T-cell (primary cell): ENCODE measurements around the gene RAD51D. TPM values are rescaled to one million over a fixed set of nuclear protein-coding genes. Genes with fewer than 3 reads are reported as not detected.

ENCODE experiments used
- ATAC-seq, 4 experiments: fragments of 200-7000 bp in 3 of 4; fragments of 150-1000 bp in 1 of 4; cut with Tn5 transposase; replicated peaks in 1 of 4; 1 replicate in 3 of 4; 2 replicates in 1 of 4; pipeline ENCODE4 v1.10.0; 2021; ENCODE audit warnings: moderate library complexity in 3 of 4, mild to moderate bottlenecking in 2 of 4, moderate number of reproducible peaks in 1 of 4
- CTCF ChIA-PET, 2 donors: fragments of 300-600 bp; sonication (Branson Sonifier 250); formaldehyde crosslinking; loops; one replicate each; lab custom pipeline; 2022; ENCODE audit warnings: antibody characterized with exemption in 2 of 2; lab: Charles Lee
- POLR2A ChIA-PET, 2 donors: fragments of 300-600 bp; sonication (Branson Sonifier 250); formaldehyde crosslinking; loops; one replicate each; lab custom pipeline; 2022; ENCODE audit warnings: antibody characterized with exemption in 2 of 2; lab: Charles Lee
- DNase-seq, 35 experiments: peaks; one replicate each; pipeline versions ENCODE4 v3.0.0 to v3.0.0-alpha.2; 2013 to 2023
- H3K27ac ChIP-seq: one replicate; pipeline ENCODE4 v1.5.1; 2013; ENCODE audit warnings: low read length
- H3K27me3 ChIP-seq, 2 experiments: replicated peaks in 1 of 2; 1 replicate in 1 of 2; 2 replicates in 1 of 2; pipeline versions ENCODE4 v1.6.1 to v1.7.0; 2013; ENCODE audit warnings: low read length in 1 of 2, mixed read lengths in 1 of 2; ENCODE audit not compliant: control insufficient read depth in 2 of 2, insufficient read depth in 2 of 2; ENCODE audit errors: extremely low read depth in 1 of 2
- H3K36me3 ChIP-seq, 2 donors: 1 replicate in 1 of 2; 2 replicates in 1 of 2; pipeline versions ENCODE4 v1.6.1 to v1.7.0; 2013; ENCODE audit warnings: low read length in 1 of 2; ENCODE audit not compliant: control insufficient read depth in 2 of 2, insufficient read depth in 1 of 2; ENCODE audit errors: extremely low read depth in 1 of 2
- H3K4me1 ChIP-seq, 2 experiments: 1 replicate in 1 of 2; 2 replicates in 1 of 2; pipeline versions ENCODE4 v1.6.1 to v1.7.0; 2013; ENCODE audit warnings: low read length in 2 of 2, mixed read lengths in 1 of 2; ENCODE audit not compliant: insufficient read depth in 2 of 2, control insufficient read depth in 1 of 2; ENCODE audit errors: extremely low read depth in 1 of 2
- H3K4me3 ChIP-seq, 2 donors: 1 replicate in 1 of 2; 2 replicates in 1 of 2; pipeline versions ENCODE4 v1.5.1 to v1.7.0; 2013; ENCODE audit warnings: mild to moderate bottlenecking in 2 of 2, low read length in 1 of 2, moderate library complexity in 1 of 2; ENCODE audit not compliant: control insufficient read depth in 1 of 2; ENCODE audit errors: extremely low read depth in 1 of 2
- H3K9me3 ChIP-seq: 2 replicates; pipeline ENCODE4 v1.7.0; 2013
- H3K27ac Mint-ChIP-seq, 2 donors: one replicate each; pipeline ENCODE4 v1.8.0; 2020 to 2021; ENCODE audit warnings: mild to moderate bottlenecking in 2 of 2, mixed read lengths in 2 of 2
- H3K27me3 Mint-ChIP-seq, 2 donors: one replicate each; pipeline ENCODE4 v1.8.0; 2021 to 2022; ENCODE audit warnings: mixed read lengths in 2 of 2
- H3K36me3 Mint-ChIP-seq: one replicate; pipeline ENCODE4 v1.8.0; 2021; ENCODE audit warnings: mixed read lengths
- H3K4me1 Mint-ChIP-seq, 3 donors: one replicate each; pipeline ENCODE4 v1.8.0; 2020 to 2022; ENCODE audit warnings: mixed read lengths in 3 of 3, mild to moderate bottlenecking in 1 of 3
- H3K4me3 Mint-ChIP-seq, 3 donors: one replicate each; pipeline ENCODE4 v1.8.0; 2020 to 2022; ENCODE audit warnings: mild to moderate bottlenecking in 3 of 3, mixed read lengths in 3 of 3, moderate library complexity in 3 of 3
- H3K9me3 Mint-ChIP-seq, 3 donors: one replicate each; pipeline ENCODE4 v1.8.0; 2020 to 2022; ENCODE audit warnings: mixed read lengths in 3 of 3
- WGBS: methylation state at CpG from one replicate; pipeline ENCODE4 v1.1.5; 2013; ENCODE audit warnings: missing lambda C conversion rate; ENCODE audit not compliant: insufficient coverage; 5-methylcytosine and 5-hydroxymethylcytosine counted together
- total RNA-seq, 35 experiments: library from RNA in 6 of 35; stranded (reverse) in 6 of 35; fragments of 120-200 nt in 1 of 35; gene quantifications; one replicate each; pipeline versions ENCODE4 v1.2.1 to v1.2.4 and lab custom pipeline; 2013 to 2026

The RAD51D gene
- total RNA-seq, 5 donors from 2014 or later (not counting 1 experiment from before 2014, with no cell fraction given) = 14.6 to 29.9 (median 19.0) TPM

GRCh38 chr17:35080536-35080935 is 39.1 kb downstream of the RAD51D start:
- Histone ChIP-seq H3K36me3 (no peaks in the 10 kb centered on the region), H3K9me3 (no peaks in the 10 kb centered on the region), H3K4me3 (no peak overlapping the region), H3K27ac (peak overlapping the region; percentile 7), H3K27me3 (no peaks in the 10 kb centered on the region), H3K4me1 (peaks cover 26 to 29% of the 10 kb centered on the region in 2 experiments)
- no peaks in the 10 kb centered on the region for H3K9me3 Mint-ChIP-seq
- no CpG with 5 or more reads among the region's 1 CpG for WGBS
- CTCF ChIA-PET = interaction anchor here in 1 of 2 donors (0.9 to 1.6 kb wide), 2 partner anchors 10 to 16 kb away, joined by 3 to 7 read pairs; partner anchors contain the start of gene RFFL
- H3K27me3 Mint-ChIP-seq = no peaks in the 10 kb centered on the region
- peak overlapping the region in 1 of 3 donors; percentile 2 for H3K4me3 Mint-ChIP-seq
- H3K27ac Mint-ChIP-seq = peak overlapping the region; percentile 54 to 62
- ATAC-seq (peak in 2 of 4 experiments; percentile 32 to 36), DNase-seq (peak in 1 of 35 experiments; percentile 24)
- POLR2A ChIA-PET = no interaction called here
- peaks cover 5% of the 10 kb centered on the region for H3K36me3 Mint-ChIP-seq
- peaks cover 67 to 78% (median 76%) of the 10 kb centered on the region in 3 donors for H3K4me1 Mint-ChIP-seq

GRCh38 chr17:35079547-35080423 is 39.9 kb downstream of the RAD51D start:
- ChIA-PET CTCF (interaction anchor here (0.6 to 1.6 kb wide), 3 partner anchors 9 to 15 kb away, joined by 3 to 7 read pairs (median 6); partner anchors contain the start of gene RFFL (in 1 of the 2)), POLR2A (no interaction called here)
- Histone ChIP-seq H3K9me3 (no peaks in the 10 kb centered on the region), H3K36me3 (no peaks in the 10 kb centered on the region), H3K4me1 (peaks cover 33 to 35% of the 10 kb centered on the region in 2 experiments), H3K27me3 (no peaks in the 10 kb centered on the region), H3K4me3 (no peak overlapping the region), H3K27ac (no peak overlapping the region)
- no CpG with 5 or more reads among the region's 1 CpG for WGBS
- Mint-ChIP-seq H3K4me1 (peaks cover 68 to 78% (median 76%) of the 10 kb centered on the region in 3 donors), H3K27me3 (no peaks in the 10 kb centered on the region), H3K9me3 (no peaks in the 10 kb centered on the region), H3K4me3 (no peak overlapping the region), H3K27ac (peak overlapping the region; percentile 54 to 62), H3K36me3 (peaks cover 3% of the 10 kb centered on the region)
- ATAC-seq (no peak), DNase-seq (no peak)

- Histone ChIP-seq H3K36me3 (no peaks in the 10 kb centered on the region), H3K4me3 (no peak overlapping the region), H3K27me3 (no peaks in the 10 kb centered on the region), H3K9me3 (no peaks in the 10 kb centered on the region), H3K27ac (no peak overlapping the region), H3K4me1 (peaks cover 40 to 45% of the 10 kb centered on the region in 2 experiments)
- no peak overlapping the region for H3K27ac Mint-ChIP-seq
- H3K4me3 Mint-ChIP-seq = no peak overlapping the region
- DNase-seq (no peak), ATAC-seq (no peak)
- no peaks in the 10 kb centered on the region for H3K27me3 Mint-ChIP-seq
- ChIA-PET POLR2A (interaction anchor here (0.6 to 1.1 kb wide), 3 partner anchors 11 to 683 kb away, joined by 3 to 5 read pairs (median 3); no protein-coding TSS in a partner anchor), CTCF (interaction anchor here in 1 of 2 donors (1.1 to 1.5 kb wide), 2 partner anchors 9 to 13 kb away, joined by 3 to 5 read pairs; no protein-coding TSS in a partner anchor)
- H3K4me1 Mint-ChIP-seq = peaks cover 76 to 83% (median 80%) of the 10 kb centered on the region in 3 donors
- H3K9me3 Mint-ChIP-seq = no peaks in the 10 kb centered on the region
- peaks cover 6% of the 10 kb centered on the region for H3K36me3 Mint-ChIP-seq
- no CpG with 5 or more reads among the region's 1 CpG for WGBS
Observed at GRCh38 chr17:35076874-35077273, 42.8 kb downstream of the RAD51D start.

DNA sequence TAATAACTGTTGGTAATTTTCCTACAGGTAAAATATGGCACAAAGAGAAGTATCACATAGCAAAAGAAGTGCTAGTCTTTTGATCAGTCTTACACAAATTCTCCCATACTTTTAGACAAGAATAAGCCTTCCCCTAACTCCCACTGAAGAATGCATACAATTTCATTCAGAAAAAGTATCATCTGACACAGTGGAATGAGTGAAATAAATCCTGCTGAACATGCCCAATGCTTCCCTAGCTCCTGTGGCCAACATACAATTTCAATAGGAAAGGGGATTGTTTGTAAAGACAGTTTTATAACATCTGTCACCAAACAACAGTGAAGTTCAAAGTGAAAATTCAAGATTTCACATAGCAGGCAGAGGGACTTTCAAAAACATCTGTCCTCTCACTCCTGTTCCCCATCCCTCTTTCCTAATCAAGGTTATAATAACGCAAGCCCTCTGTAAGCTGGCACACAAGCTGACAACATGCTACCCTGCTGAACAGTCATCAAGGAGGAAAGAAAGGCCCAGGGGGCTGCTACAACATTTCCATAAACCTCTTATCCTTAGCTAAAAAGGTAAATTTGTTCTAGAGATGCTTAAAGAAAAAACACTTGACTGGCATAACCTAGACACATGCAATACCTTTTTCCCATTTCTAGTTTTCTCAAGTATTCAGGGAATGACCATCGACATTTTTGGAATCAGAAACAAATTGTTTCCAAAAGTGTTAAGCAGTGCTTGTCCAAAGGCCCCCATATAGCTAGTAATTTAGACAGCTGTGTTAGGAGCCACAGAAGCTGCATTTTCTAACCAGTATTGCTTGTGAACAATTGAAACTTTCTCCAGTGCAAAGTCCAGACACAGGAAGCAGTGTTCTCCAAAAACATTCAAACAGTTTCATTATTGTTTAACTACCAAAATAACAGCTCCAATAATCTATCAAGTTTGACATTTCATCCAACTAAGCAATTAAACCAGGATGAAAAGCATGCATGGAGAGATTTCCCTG is 44.7 kb downstream of the RAD51D start:
- ATAC-seq = no peak
- Mint-ChIP-seq H3K4me3 (peak overlapping the region; percentile 18 to 63 (median 39)), H3K4me1 (peaks cover 67 to 79% (median 74%) of the 10 kb centered on the region in 3 donors), H3K27ac (peak overlapping the region; percentile 84 to 87), H3K9me3 (no peaks in the 10 kb centered on the region), H3K27me3 (no peaks in the 10 kb centered on the region), H3K36me3 (peaks cover 9% of the 10 kb centered on the region)
- Histone ChIP-seq H3K9me3 (no peaks in the 10 kb centered on the region), H3K4me3 (no peak overlapping the region), H3K36me3 (no peaks in the 10 kb centered on the region), H3K27me3 (no peaks in the 10 kb centered on the region), H3K27ac (no peak overlapping the region), H3K4me1 (peaks cover 37 to 49% of the 10 kb centered on the region in 2 experiments)
- ChIA-PET CTCF (interaction anchor here (0.5 to 2.6 kb wide), 6 partner anchors 9 to 74 kb away, joined by 3 to 9 read pairs (median 3); partner anchors contain the start of gene RFFL (in 1 of the 2)), POLR2A (interaction anchor here (0.6 to 1.1 kb wide), 4 partner anchors 9 to 515 kb away, joined by 3 to 8 read pairs (median 4); no protein-coding TSS in a partner anchor)
- no peak for DNase-seq
- 100% methylated on average over 1 of the region's 2 CpGs for WGBS

DNA sequence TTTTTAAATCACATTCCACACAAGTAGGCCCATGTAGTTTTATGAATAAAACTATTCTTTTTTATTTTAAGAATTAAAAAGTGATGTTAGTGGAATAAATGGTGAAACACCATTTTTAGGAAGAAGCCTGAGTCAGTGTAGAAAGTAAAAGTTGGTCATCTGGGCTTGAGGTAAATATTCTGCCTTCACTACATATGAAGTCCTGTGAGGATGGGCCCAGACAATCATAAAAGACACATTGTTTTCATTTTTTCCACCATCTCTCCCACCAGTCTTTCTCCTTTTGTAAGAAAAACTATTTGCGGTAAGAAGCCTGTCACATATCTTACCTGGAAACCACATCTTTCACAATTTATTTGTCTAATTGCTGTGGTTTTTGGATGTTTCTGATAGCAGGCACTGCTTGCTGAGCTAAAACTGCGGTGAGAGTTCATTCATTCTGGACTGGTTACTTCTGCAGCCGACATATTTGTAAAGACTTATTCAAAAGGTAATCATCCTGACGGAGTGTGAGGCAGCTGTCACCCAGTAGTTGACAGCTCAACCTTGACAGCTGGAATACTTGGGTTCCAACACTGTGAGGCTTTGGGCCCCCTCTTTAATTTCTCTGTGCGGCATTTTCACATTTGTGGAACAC is 45.6 kb downstream of the RAD51D start:
- H3K9me3 ChIP-seq = no peaks in the 10 kb centered on the region
- Mint-ChIP-seq H3K36me3 (peaks cover 13% of the 10 kb centered on the region), H3K27me3 (no peaks in the 10 kb centered on the region), H3K4me1 (peaks cover 67 to 79% (median 74%) of the 10 kb centered on the region in 3 donors), H3K9me3 (no peaks in the 10 kb centered on the region), H3K4me3 (peak overlapping the region; percentile 18 to 63 (median 39)), H3K27ac (peak overlapping the region; percentile 84 to 88)
- H3K36me3 ChIP-seq = peaks cover 0 to 6% of the 10 kb centered on the region in 2 donors
- WGBS = 28% methylated on average over 2 of the region's 5 CpGs
- no peak overlapping the region for H3K4me3 ChIP-seq
- ATAC-seq = peak in 2 of 4 experiments; percentile 25 to 33
- peaks cover 37 to 51% of the 10 kb centered on the region in 2 experiments for H3K4me1 ChIP-seq
- ChIA-PET POLR2A (interaction anchor here in 1 of 2 donors (0.6 to 1.1 kb wide), 2 partner anchors 8 to 11 kb away, joined by 3 read pairs; partner anchors contain the start of gene RFFL), CTCF (interaction anchor here in 1 of 2 donors (0.5 to 2.6 kb wide), 4 partner anchors 9 to 34 kb away, joined by 3 to 9 read pairs (median 5); partner anchors contain the start of gene RFFL)
- DNase-seq = peak in 1 of 35 experiments; percentile 34
- H3K27ac ChIP-seq = no peak overlapping the region
- H3K27me3 ChIP-seq = no peaks in the 10 kb centered on the region
